IMR-90 (cell line): ENCODE results near the gene RAB37. TPM values are rescaled to one million over a fixed set of nuclear protein-coding genes. Genes with fewer than 3 reads are reported as not detected.

Experiments
- ATAC-seq: fragments of 200-7000 bp; cut with Tn5 transposase; 2 replicates; pipeline ENCODE4 v1.9.1; 2020; ENCODE audit warnings: low read depth, mild to moderate bottlenecking, moderate library complexity
- BruUV-seq: library from RNA; stranded (reverse); fragments of 400-500 nt; replicated peaks from 2 replicates; lab custom pipeline; 2021; lab: Mats Ljungman, UMichigan
- CTCF ChIA-PET: fragments of 300-600 bp; formaldehyde crosslinking; extraction: SDS; loops from one replicate; lab custom pipeline; 2021; ENCODE audit warnings: antibody characterized with exemption; lab: Yijun Ruan, JAX
- POLR2A ChIA-PET: fragments of 300-600 bp; sonication (Branson Sonifier 250); formaldehyde crosslinking; loops from one replicate; lab custom pipeline; 2022; ENCODE audit warnings: antibody characterized with exemption; ENCODE audit not compliant: unreplicated experiment; lab: Charles Lee
- DNase-seq: peaks from one replicate; pipeline ENCODE4 v3.0.0; 2013
- H2AFZ ChIP-seq: replicated peaks from 2 replicates; pipeline ENCODE3; 2013; ENCODE audit warnings: low read length, mild to moderate bottlenecking; ENCODE audit not compliant: poor library complexity
- H2AK5ac ChIP-seq: 2 replicates; pipeline ENCODE4 v1.6.1; 2013; ENCODE audit warnings: low read depth, low read length, inconsistent platforms
- H2AK9ac ChIP-seq: replicated peaks from 2 replicates; pipeline ENCODE3; 2013; ENCODE audit warnings: mild to moderate bottlenecking, low read depth, low read length, moderate library complexity; ENCODE audit not compliant: poor library complexity
- H2BK120ac ChIP-seq: 2 replicates; pipeline ENCODE4 v1.6.1; 2013; ENCODE audit warnings: low read depth, low read length, inconsistent platforms
- H2BK15ac ChIP-seq: 3 replicates; pipeline ENCODE4 v1.6.1; 2013; ENCODE audit warnings: low read depth, low read length, inconsistent platforms
- H2BK20ac ChIP-seq: 2 replicates; pipeline ENCODE4 v1.6.1; 2013; ENCODE audit warnings: low read depth, mild to moderate bottlenecking, inconsistent platforms, low read length, moderate library complexity
- H2BK5ac ChIP-seq: 2 replicates; pipeline ENCODE4 v1.6.1; 2013; ENCODE audit warnings: mild to moderate bottlenecking, low read depth, low read length, inconsistent platforms; ENCODE audit not compliant: poor library complexity, severe bottlenecking
- H3K14ac ChIP-seq: replicated peaks from 2 replicates; pipeline ENCODE4 v1.6.1; 2013; ENCODE audit warnings: low read depth, low read length, inconsistent platforms
- H3K18ac ChIP-seq: 2 replicates; pipeline ENCODE4 v1.6.1; 2013; ENCODE audit warnings: low read depth, low read length, control low read depth
- H3K23ac ChIP-seq: 2 replicates; pipeline ENCODE4 v1.6.1; 2013; ENCODE audit warnings: low read depth, low read length, inconsistent platforms
- H3K27ac ChIP-seq: 2 replicates; pipeline ENCODE4 v1.5.1; 2013; ENCODE audit warnings: mild to moderate bottlenecking, control low read depth, low read length; ENCODE audit not compliant: insufficient read depth
- H3K27me3 ChIP-seq: 2 replicates; pipeline ENCODE4 v1.6.1; 2013; ENCODE audit warnings: low read length; ENCODE audit not compliant: control insufficient read depth, insufficient read depth
- H3K36me3 ChIP-seq: 2 replicates; pipeline ENCODE4 v1.6.1; 2013; ENCODE audit warnings: low read length, mixed read lengths; ENCODE audit not compliant: control insufficient read depth, insufficient read depth
- H3K4ac ChIP-seq: 2 replicates; pipeline ENCODE4 v1.6.1; 2013; ENCODE audit warnings: low read depth, low read length, inconsistent platforms
- H3K4me1 ChIP-seq: 2 replicates; pipeline ENCODE4 v1.6.1; 2013; ENCODE audit warnings: low read length, mixed read lengths; ENCODE audit not compliant: control insufficient read depth, insufficient read depth
- H3K4me2 ChIP-seq: 2 replicates; pipeline ENCODE4 v1.6.1; 2013; ENCODE audit warnings: low read depth, mild to moderate bottlenecking, control low read depth, low read length, moderate library complexity
- H3K4me3 ChIP-seq: 2 replicates; pipeline ENCODE4 v1.5.1; 2013; ENCODE audit warnings: low read depth, mild to moderate bottlenecking, control low read depth, low read length, moderate library complexity; ENCODE audit not compliant: insufficient read depth
- H3K56ac ChIP-seq: 2 replicates; pipeline ENCODE4 v1.6.1; 2013; ENCODE audit warnings: low read length, inconsistent platforms; ENCODE audit not compliant: insufficient read depth; ENCODE audit errors: extremely low read depth
- H3K79me1 ChIP-seq, 2 experiments: 2 replicates each; pipeline ENCODE4 v1.6.1; 2013; ENCODE audit warnings: low read length in 2 of 2, inconsistent platforms in 1 of 2, low read depth in 1 of 2
- H3K9ac ChIP-seq: 2 replicates; pipeline ENCODE4 v1.6.1; 2013; ENCODE audit warnings: low read depth, low read length, control low read depth
- H3K9me1 ChIP-seq: 2 replicates; pipeline ENCODE4 v1.6.1; 2013; ENCODE audit warnings: low read length, inconsistent platforms; ENCODE audit not compliant: insufficient read depth
- H3K9me3 ChIP-seq: 2 replicates; pipeline ENCODE4 v1.6.1; 2013; ENCODE audit warnings: low read length; ENCODE audit not compliant: control insufficient read depth, insufficient read depth
- H4K20me1 ChIP-seq: 2 replicates; pipeline ENCODE4 v1.6.1; 2013; ENCODE audit warnings: low read length, inconsistent platforms; ENCODE audit not compliant: insufficient read depth
- H4K5ac ChIP-seq: 2 replicates; pipeline ENCODE4 v1.6.1; 2013; ENCODE audit warnings: mild to moderate bottlenecking, low read depth, low read length, control low read depth
- H4K8ac ChIP-seq, 2 experiments: 2 replicates each; pipeline ENCODE4 v1.6.1; 2013; ENCODE audit warnings: low read depth in 2 of 2, low read length in 2 of 2, control low read depth in 1 of 2, inconsistent platforms in 1 of 2
- H4K91ac ChIP-seq: 2 replicates; pipeline ENCODE4 v1.6.1; 2013; ENCODE audit warnings: low read depth, low read length, inconsistent platforms; ENCODE audit not compliant: insufficient read depth
- BHLHE40 ChIP-seq: fragments of 150-350 bp; IDR thresholded peaks from 2 replicates; pipeline ENCODE4 v1.6.1; 2016; ENCODE audit warnings: mild to moderate bottlenecking, low read depth, low read length
- CEBPB ChIP-seq: IDR thresholded peaks from 2 replicates; pipeline ENCODE4 v1.6.1; 2012; ENCODE audit warnings: low read depth, low read length, improper control_type of control experiment
- CHD1 ChIP-seq: IDR thresholded peaks from 2 replicates; pipeline ENCODE4 v1.6.1; 2012; ENCODE audit warnings: low read depth, low read length, improper control_type of control experiment
- CTCF ChIP-seq: conservative IDR thresholded peaks from 2 replicates; pipeline ENCODE4 v1.5.1; 2012; ENCODE audit warnings: mild to moderate bottlenecking, low read depth, low read length, improper control_type of control experiment
- ELK1 ChIP-seq: fragments of 150-350 bp; IDR thresholded peaks from 2 replicates; pipeline ENCODE4 v1.6.1; 2016; ENCODE audit warnings: low read depth, mild to moderate bottlenecking, low read length, moderate library complexity, borderline replicate concordance
- FOS ChIP-seq: fragments of 150-350 bp; IDR thresholded peaks from 2 replicates; pipeline ENCODE4 v1.6.1; 2016; ENCODE audit warnings: low read depth, low read length
- MAFK ChIP-seq: IDR thresholded peaks from 2 replicates; pipeline ENCODE4 v1.6.1; 2012; ENCODE audit warnings: low read depth, low read length, improper control_type of control experiment
- MAZ ChIP-seq: IDR thresholded peaks from 2 replicates; pipeline ENCODE4 v1.6.1; 2012; ENCODE audit warnings: low read depth, mild to moderate bottlenecking, low read length, improper control_type of control experiment, moderate library complexity, borderline replicate concordance
- MXI1 ChIP-seq: IDR thresholded peaks from 2 replicates; pipeline ENCODE4 v1.6.1; 2012; ENCODE audit warnings: low read depth, mild to moderate bottlenecking, low read length, moderate library complexity, borderline replicate concordance
- NFE2L2 ChIP-seq: fragments of 150-350 bp; IDR thresholded peaks from 2 replicates; pipeline ENCODE4 v1.6.1; 2016; ENCODE audit warnings: low read depth, mild to moderate bottlenecking, low read length
- POLR2A ChIP-seq: IDR thresholded peaks from 2 replicates; pipeline ENCODE4 v1.6.1; 2012; ENCODE audit warnings: mild to moderate bottlenecking, low read depth, low read length
- RAD21 ChIP-seq: IDR thresholded peaks from 2 replicates; pipeline ENCODE4 v1.6.1; 2012; ENCODE audit warnings: low read length, improper control_type of control experiment
- RCOR1 ChIP-seq: IDR thresholded peaks from 2 replicates; pipeline ENCODE4 v1.6.1; 2012; ENCODE audit warnings: mild to moderate bottlenecking, low read length, improper control_type of control experiment; ENCODE audit not compliant: insufficient replicate concordance
- RFX5 ChIP-seq: IDR thresholded peaks from 2 replicates; pipeline ENCODE4 v1.8.0; 2012; ENCODE audit warnings: low read depth, mild to moderate bottlenecking, low read length, moderate library complexity
- SMC3 ChIP-seq: fragments of 150-350 bp; IDR thresholded peaks from 2 replicates; pipeline ENCODE4 v1.6.1; 2016; ENCODE audit warnings: low read depth, mild to moderate bottlenecking, antibody characterized with exemption, low read length, moderate library complexity
- USF2 ChIP-seq: fragments of 150-350 bp; IDR thresholded peaks from 2 replicates; pipeline ENCODE4 v1.6.1; 2017; ENCODE audit warnings: mild to moderate bottlenecking, antibody characterized with exemption, low read length, low read depth
- WGBS, 2 experiments: methylation state at CpG; one replicate each; pipeline versions ENCODE4 v1.1.5 to v1.1.7; 2013; ENCODE audit warnings: missing lambda C conversion rate in 2 of 2; ENCODE audit not compliant: insufficient read length in 1 of 2; ENCODE audit errors: extremely low coverage in 2 of 2; 5-methylcytosine and 5-hydroxymethylcytosine counted together
- dilution Hi-C: fragments of 300-500 bp; cut with HindIII; formaldehyde crosslinking; loops from one replicate; pipeline ENCODE4 v1.14.3; 2018; ENCODE audit warnings: low sequenced_read_pairs; ENCODE audit not compliant: unreplicated experiment
- in situ Hi-C: fragments of 300-500 bp; cut with MboI; formaldehyde crosslinking; loops from 3 replicates; pipeline ENCODE4 v1.14.3; 2019; ENCODE audit warnings: low sequenced_read_pairs, inconsistent platforms, mixed read lengths
- intact Hi-C: fragments of 100-400 bp; cut with micrococcal nuclease; formaldehyde crosslinking; loops from 2 replicates; pipeline ENCODE4 v1.10.0; 2022
- polyA plus RNA-seq, 3 experiments: library from polyadenylated mRNA; depleted of rRNA; stranded (reverse); fragments of >200 nt; gene quantifications; 2 replicates each; pipeline ENCODE4 v1.2.3, GENCODE V29; 2012; ENCODE audit warnings: low replicate concordance in 1 of 3
- total RNA-seq: library from RNA; depleted of rRNA; stranded (reverse); fragments of >200 nt; gene quantifications from 2 replicates; pipeline ENCODE4 v1.2.3, GENCODE V29; 2012

Gene RAB37
- total and polyA plus RNA-seq, 2 of the 4 experiments (the other 2 are of a cell fraction), result 0.19 TPM; not detected in 1

- in situ Hi-C loops, result no loop called here
- no peak overlapping the region for H2BK5ac ChIP-seq
- peaks cover 35% of the 10 kb centered on the region for H3K36me3 ChIP-seq
- no peak overlapping the region for H3K27ac ChIP-seq
- H3K56ac ChIP-seq, result no peak overlapping the region
- POLR2A ChIA-PET, result no interaction called here
- CTCF ChIA-PET, result no interaction called here
- H2BK120ac ChIP-seq, result no peak overlapping the region
- H3K4me3 ChIP-seq, result no peak overlapping the region
- dilution Hi-C loops, result no loop called here
- H2AK9ac ChIP-seq, result no peak overlapping the region
- H3K27me3 ChIP-seq, result no peaks in the 10 kb centered on the region
- H3K14ac ChIP-seq, result no peak overlapping the region
- H4K8ac ChIP-seq, result no peak overlapping the region
- no peak overlapping the region for H3K18ac ChIP-seq
- BruUV-seq, result no TSS peak
- H3K9me1 ChIP-seq, result peaks cover 9% of the 10 kb centered on the region; the same call in 1 of the 2 replicates
- H2AFZ ChIP-seq, result no peak overlapping the region
- no peak overlapping the region for H2BK20ac ChIP-seq
- TF ChIP-seq ELK1, result no peak
- TF ChIP-seq MAZ, result no peak
- no peak for TF ChIP-seq MXI1
- TF ChIP-seq USF2, result no peak
- TF ChIP-seq CTCF, result no peak
- TF ChIP-seq RAD21, result no peak
- TF ChIP-seq BHLHE40, result no peak
- TF ChIP-seq POLR2A, result no peak
- no peak for TF ChIP-seq RCOR1
- TF ChIP-seq MAFK, result no peak
- TF ChIP-seq FOS, result no peak
- no peak for TF ChIP-seq SMC3
- TF ChIP-seq CHD1, result no peak
- no peak for TF ChIP-seq RFX5
- TF ChIP-seq CEBPB, result no peak
- TF ChIP-seq NFE2L2, result no peak
- no peak overlapping the region for H3K4ac ChIP-seq
- no peak overlapping the region for H2BK15ac ChIP-seq
- H3K9ac ChIP-seq, result no peak overlapping the region
- H4K91ac ChIP-seq, result no peak overlapping the region
- no peak overlapping the region for H2AK5ac ChIP-seq
- no peaks in the 10 kb centered on the region for H3K9me3 ChIP-seq
- H3K4me1 ChIP-seq, result peaks cover 15% of the 10 kb centered on the region
- intact Hi-C loops, result no loop called here
- 0% methylated on average over 1 of the region's 6 CpGs; no CpG with 5 or more reads in 1 of the 2 experiments for WGBS, 2 experiments
- H3K79me1 ChIP-seq, result peaks cover 14 to 19% of the 10 kb centered on the region in 2 experiments; a peak in 3 of 4 replicates
- H3K23ac ChIP-seq, result no peak overlapping the region
- ATAC-seq (no peak), DNase-seq (no peak)
- H4K20me1 ChIP-seq, result peaks cover 10% of the 10 kb centered on the region
- H3K4me2 ChIP-seq, result no peak overlapping the region
- no peak overlapping the region for H4K5ac ChIP-seq
Measured at GRCh38 chr17:74769266-74769855, 32.3 kb downstream of the RAB37 start.
